Mesothelial cell of epicardium (in vitro differentiated cells): ENCODE data around the gene CGRRF1. TPM values are rescaled to one million over a fixed set of nuclear protein-coding genes. Genes with fewer than 3 reads are reported as not detected.

Experiments
- DNase-seq, 2 experiments: peaks; one replicate each; pipeline ENCODE4 v3.0.0; 2021; ENCODE audit warnings: low spot score in 2 of 2; ENCODE audit not compliant: unreplicated experiment in 2 of 2
- H3K27ac Mint-ChIP-seq: 2 replicates; pipeline ENCODE4 v1.8.0; 2021; ENCODE audit warnings: mixed read lengths
- H3K27me3 Mint-ChIP-seq: 2 replicates; pipeline ENCODE4 v1.8.0; 2021; ENCODE audit warnings: low read depth, mixed read lengths
- H3K36me3 Mint-ChIP-seq: 2 replicates; pipeline ENCODE4 v1.8.0; 2021; ENCODE audit warnings: mixed read lengths
- H3K4me1 Mint-ChIP-seq: 2 replicates; pipeline ENCODE4 v1.8.0; 2021; ENCODE audit warnings: mixed read lengths
- H3K4me3 Mint-ChIP-seq: 2 replicates; pipeline ENCODE4 v1.8.0; 2021; ENCODE audit warnings: mild to moderate bottlenecking, moderate library complexity, mixed read lengths
- H3K9me3 Mint-ChIP-seq: 2 replicates; pipeline ENCODE4 v1.8.0; 2021; ENCODE audit warnings: mixed read lengths
- total RNA-seq: library from RNA; stranded (reverse); gene quantifications from 3 replicates; pipeline ENCODE4 v1.2.1, GENCODE V29; 2021
- TF ChIP-seq, protein P1 (sequence below): fragments of 200-600 bp; sonication (generic); IDR thresholded peaks from one replicate; pipeline ENCODE4 v1.5.0; 2021; ENCODE audit warnings: antibody characterized with exemption; ENCODE audit not compliant: unreplicated experiment

CGRRF1 gene
- total RNA-seq, 1 donor from 2014 or later: 17.1 TPM

DNA sequence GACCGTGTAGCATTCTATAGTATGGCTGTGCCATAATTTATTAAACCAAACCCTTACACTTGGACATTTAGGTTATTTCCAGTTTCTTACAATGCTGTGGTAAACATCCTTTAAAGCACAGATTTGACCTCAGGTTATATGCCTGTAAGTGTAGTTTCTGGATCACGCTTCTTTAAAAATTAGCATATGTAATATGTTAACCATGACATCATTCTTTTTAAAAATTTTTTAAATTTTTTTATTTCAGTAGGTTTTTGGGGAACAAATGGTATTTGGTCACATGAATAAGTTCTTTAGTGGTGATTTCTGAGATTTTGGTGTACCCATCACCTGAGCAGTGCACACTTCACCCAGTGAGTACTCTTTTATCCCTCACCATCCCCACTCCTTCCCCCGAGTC, 75.5 kb downstream of the CGRRF1 start:
- H3K4me1 Mint-ChIP-seq: peaks cover 3% of the 10 kb centered on the region
- H3K27ac Mint-ChIP-seq: no peak overlapping the region
- TF ChIP-seq, protein P1, sequence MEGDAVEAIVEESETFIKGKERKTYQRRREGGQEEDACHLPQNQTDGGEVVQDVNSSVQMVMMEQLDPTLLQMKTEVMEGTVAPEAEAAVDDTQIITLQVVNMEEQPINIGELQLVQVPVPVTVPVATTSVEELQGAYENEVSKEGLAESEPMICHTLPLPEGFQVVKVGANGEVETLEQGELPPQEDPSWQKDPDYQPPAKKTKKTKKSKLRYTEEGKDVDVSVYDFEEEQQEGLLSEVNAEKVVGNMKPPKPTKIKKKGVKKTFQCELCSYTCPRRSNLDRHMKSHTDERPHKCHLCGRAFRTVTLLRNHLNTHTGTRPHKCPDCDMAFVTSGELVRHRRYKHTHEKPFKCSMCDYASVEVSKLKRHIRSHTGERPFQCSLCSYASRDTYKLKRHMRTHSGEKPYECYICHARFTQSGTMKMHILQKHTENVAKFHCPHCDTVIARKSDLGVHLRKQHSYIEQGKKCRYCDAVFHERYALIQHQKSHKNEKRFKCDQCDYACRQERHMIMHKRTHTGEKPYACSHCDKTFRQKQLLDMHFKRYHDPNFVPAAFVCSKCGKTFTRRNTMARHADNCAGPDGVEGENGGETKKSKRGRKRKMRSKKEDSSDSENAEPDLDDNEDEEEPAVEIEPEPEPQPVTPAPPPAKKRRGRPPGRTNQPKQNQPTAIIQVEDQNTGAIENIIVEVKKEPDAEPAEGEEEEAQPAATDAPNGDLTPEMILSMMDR: no peak
- DNase-seq: no peak
- H3K9me3 Mint-ChIP-seq: peaks cover 26% of the 10 kb centered on the region
- H3K36me3 Mint-ChIP-seq: peaks cover 19% of the 10 kb centered on the region
- H3K4me3 Mint-ChIP-seq: no peak overlapping the region
- no peaks in the 10 kb centered on the region for H3K27me3 Mint-ChIP-seq

Other genes starting within 250 kb of the CGRRF1 start
- 10.3 to 11.6 TPM (median 10.3 TPM) in 3 replicates for gene CDKN3, start 112.9 kb upstream of the CGRRF1 start, total RNA-seq
- gene CNIH1, start 68.5 kb upstream of the CGRRF1 start, total RNA-seq: 95.8 to 101 TPM (median 97.6 TPM) in 3 replicates
- 56.1 to 56.5 TPM (median 56.1 TPM) in 3 replicates for gene GMFB, start 20.9 kb upstream of the CGRRF1 start, total RNA-seq
- gene SAMD4A, start 57.2 kb downstream of the CGRRF1 start, total RNA-seq: 27.8 to 30.0 TPM (median 29.6 TPM) in 3 replicates